Immature natural killer cell (primary cell): ENCODE results near the gene CRB1. TPM values are rescaled to one million over a fixed set of nuclear protein-coding genes. Genes with fewer than 3 reads are reported as not detected.

ENCODE experiments used
- DNase-seq, 3 donors: peaks; one replicate each; pipeline ENCODE4 v3.0.0; 2022; ENCODE audit warnings: mixed read lengths in 1 of 3
- H3K27ac Mint-ChIP-seq, 6 donors: one replicate each; pipeline ENCODE4 v1.8.0; 2020; ENCODE audit warnings: mixed read lengths in 6 of 6, mild to moderate bottlenecking in 5 of 6, inconsistent platforms in 4 of 6, moderate library complexity in 3 of 6
- H3K27me3 Mint-ChIP-seq, 3 donors: one replicate each; pipeline ENCODE4 v1.8.0; 2020 to 2021; ENCODE audit warnings: low read depth in 3 of 3, mild to moderate bottlenecking in 3 of 3, mixed read lengths in 3 of 3, moderate library complexity in 3 of 3, inconsistent platforms in 1 of 3
- H3K36me3 Mint-ChIP-seq, 3 donors: one replicate each; pipeline ENCODE4 v1.8.0; 2020; ENCODE audit warnings: mixed read lengths in 3 of 3, inconsistent platforms in 2 of 3, mild to moderate bottlenecking in 2 of 3
- H3K4me1 Mint-ChIP-seq, 2 donors: one replicate each; pipeline ENCODE4 v1.8.0; 2020; ENCODE audit warnings: inconsistent platforms in 2 of 2, mild to moderate bottlenecking in 2 of 2, mixed read lengths in 2 of 2, moderate library complexity in 1 of 2
- H3K4me3 Mint-ChIP-seq, 5 donors: one replicate each; pipeline ENCODE4 v1.8.0; 2020; ENCODE audit warnings: mild to moderate bottlenecking in 5 of 5, mixed read lengths in 5 of 5, inconsistent platforms in 3 of 5, moderate library complexity in 3 of 5
- H3K9me3 Mint-ChIP-seq, 6 donors: one replicate each; pipeline ENCODE4 v1.8.0; 2020; ENCODE audit warnings: mild to moderate bottlenecking in 6 of 6, mixed read lengths in 6 of 6, inconsistent platforms in 4 of 6, moderate library complexity in 3 of 6
- polyA plus RNA-seq, 3 donors: library from polyadenylated mRNA; unstranded; fragments of 300-500 nt; fragmentation: Illumina TruSeq; gene quantifications; one replicate each; pipeline ENCODE4 v1.2.3, GENCODE V29; 2021

Gene CRB1
- polyA plus RNA-seq, 3 donors from 2014 or later = 0.26 to 0.53 TPM; not detected in 1

DNA sequence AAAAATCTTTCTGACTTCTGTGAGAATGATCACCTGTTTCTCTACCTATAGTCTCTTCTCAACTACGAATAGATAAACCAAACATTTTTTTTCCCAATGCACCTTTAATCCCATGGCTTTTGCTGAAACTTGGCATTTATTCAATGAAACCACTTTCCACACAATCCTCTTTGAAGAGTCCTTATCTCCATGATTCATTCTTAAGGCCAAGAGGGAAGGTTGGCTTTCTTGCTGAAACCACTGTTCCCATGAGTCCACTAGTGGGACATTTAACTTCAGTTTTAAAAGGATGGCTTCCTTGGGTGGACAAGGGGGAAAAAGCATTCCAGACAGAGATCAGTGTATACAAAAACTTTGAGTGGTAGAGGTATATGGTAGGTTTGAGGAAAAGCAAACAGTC, 73.6 kb downstream of the CRB1 start:
- no peak for DNase-seq
- Mint-ChIP-seq H3K4me1 (no peaks in the 10 kb centered on the region), H3K36me3 (no peaks in the 10 kb centered on the region), H3K4me3 (no peak overlapping the region), H3K9me3 (no peaks in the 10 kb centered on the region), H3K27me3 (peaks cover 0 to 2% (median 0%) of the 10 kb centered on the region in 3 donors), H3K27ac (no peak overlapping the region)

DNA sequence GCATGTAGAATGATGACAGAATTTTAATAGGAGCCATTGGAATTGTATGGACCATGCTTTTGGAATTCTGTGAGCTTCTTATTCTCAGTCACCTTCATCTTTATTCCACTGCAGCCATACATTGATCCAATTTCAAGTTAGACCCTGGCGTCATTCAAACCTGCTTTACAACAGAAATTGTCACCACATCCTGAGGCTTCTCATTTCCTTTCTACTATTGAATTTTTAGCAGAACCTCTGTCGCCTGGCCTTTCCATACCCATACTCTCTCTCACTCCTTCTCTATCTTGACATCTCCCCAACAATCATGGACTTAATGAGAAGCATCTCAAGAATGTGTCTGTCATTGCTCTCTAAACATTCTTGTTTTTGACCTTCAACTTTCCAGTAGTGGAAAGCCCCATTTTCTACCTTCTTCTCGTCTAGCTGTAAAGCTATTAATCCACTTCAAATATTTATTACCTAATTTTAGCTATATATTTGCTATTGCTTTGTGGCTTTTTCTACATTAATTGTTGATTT, 74.1 kb downstream of the CRB1 start:
- no peak overlapping the region for H3K27ac Mint-ChIP-seq
- no peaks in the 10 kb centered on the region for H3K9me3 Mint-ChIP-seq
- H3K4me1 Mint-ChIP-seq = no peaks in the 10 kb centered on the region
- H3K27me3 Mint-ChIP-seq = peaks cover 0 to 2% (median 0%) of the 10 kb centered on the region in 3 donors
- DNase-seq = no peak
- H3K4me3 Mint-ChIP-seq = no peak overlapping the region
- H3K36me3 Mint-ChIP-seq = no peaks in the 10 kb centered on the region

DNA sequence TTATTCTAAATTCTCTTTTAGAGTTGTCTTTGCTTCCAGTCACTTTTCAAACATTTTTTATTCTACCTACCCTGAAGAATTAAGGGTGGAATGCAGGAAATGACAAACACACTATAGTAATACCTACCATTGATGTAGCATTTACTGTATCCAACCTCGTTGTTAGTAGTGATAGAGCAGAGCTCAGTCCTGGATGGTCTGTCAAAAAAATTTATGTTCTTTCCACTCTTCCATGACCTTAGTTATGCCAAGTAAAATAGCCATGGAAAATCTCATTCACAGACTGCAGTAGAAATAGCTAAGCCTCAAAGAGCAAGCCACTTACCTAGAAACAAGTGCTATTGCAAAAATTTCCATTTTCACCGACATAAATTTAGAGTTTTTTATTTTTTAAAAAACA, 74.6 kb downstream of the CRB1 start:
- no peak for DNase-seq
- Mint-ChIP-seq H3K4me3 (no peak overlapping the region), H3K4me1 (no peaks in the 10 kb centered on the region), H3K27me3 (peaks cover 0 to 2% (median 0%) of the 10 kb centered on the region in 3 donors), H3K27ac (no peak overlapping the region), H3K36me3 (no peaks in the 10 kb centered on the region), H3K9me3 (no peaks in the 10 kb centered on the region)

DNA sequence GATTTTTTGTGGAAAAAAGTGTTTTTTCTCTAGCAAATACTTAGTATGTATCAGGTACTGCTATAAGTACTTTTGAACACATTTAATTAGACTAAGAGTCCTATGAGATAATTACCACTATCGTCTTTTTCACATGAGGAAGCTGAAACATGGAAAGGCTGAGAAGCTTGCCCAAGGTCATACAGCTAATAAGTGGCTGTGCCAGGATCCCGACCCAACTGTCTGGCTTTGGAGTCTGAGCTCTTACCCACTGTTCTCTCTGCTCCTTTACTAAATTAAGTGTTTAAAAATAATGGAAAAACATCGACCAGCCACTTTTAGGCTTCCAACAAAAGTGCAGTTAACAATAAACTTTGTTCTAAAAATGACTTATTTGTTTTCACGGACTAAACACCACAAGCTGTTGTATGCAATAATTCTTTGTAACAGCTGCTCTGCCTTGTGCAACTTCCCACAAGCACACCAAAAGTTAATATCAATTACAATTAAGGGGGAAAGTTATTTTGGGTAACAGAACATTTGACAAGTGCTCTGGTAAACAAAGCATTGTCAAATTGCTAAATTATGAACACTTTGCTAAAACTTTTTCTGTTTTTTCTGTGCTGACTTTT, 75.7 kb downstream of the CRB1 start:
- DNase-seq = no peak
- Mint-ChIP-seq H3K27ac (no peak overlapping the region), H3K36me3 (no peaks in the 10 kb centered on the region), H3K4me3 (no peak overlapping the region), H3K27me3 (peaks cover 0 to 2% (median 0%) of the 10 kb centered on the region in 3 donors), H3K9me3 (no peaks in the 10 kb centered on the region), H3K4me1 (no peaks in the 10 kb centered on the region)

DNA sequence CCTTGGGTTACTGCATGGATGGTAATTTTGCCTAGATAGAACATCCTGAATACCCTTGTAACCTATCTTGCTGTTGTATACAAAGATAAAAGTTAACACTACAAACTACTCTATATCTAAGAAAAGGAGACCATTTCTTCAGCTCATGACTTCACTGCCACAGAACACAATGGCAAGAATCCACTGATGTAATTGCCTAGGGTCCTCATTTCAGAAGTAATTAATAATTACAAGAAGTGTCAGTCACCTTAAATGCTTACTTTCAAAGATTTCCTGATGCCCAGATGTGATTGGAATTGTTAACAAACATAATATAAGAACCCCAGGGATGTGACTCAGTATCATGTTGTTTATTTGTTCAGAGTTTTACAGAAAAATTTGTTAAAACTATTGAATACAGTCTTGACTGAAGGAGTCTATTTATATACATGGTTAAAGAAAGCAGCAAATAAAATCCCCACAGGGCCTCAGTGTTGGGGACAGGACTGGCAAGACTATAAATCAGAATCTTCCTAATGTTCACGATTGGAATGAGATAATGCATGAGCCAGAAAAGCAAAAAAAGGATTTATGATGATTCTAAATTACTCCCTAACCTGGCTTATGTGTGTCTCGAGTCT, 83.9 kb downstream of the CRB1 start:
- peaks cover 0 to 2% (median 0%) of the 10 kb centered on the region in 3 donors for H3K27me3 Mint-ChIP-seq
- H3K4me3 Mint-ChIP-seq = no peak overlapping the region
- no peaks in the 10 kb centered on the region for H3K36me3 Mint-ChIP-seq
- no peak overlapping the region for H3K27ac Mint-ChIP-seq
- H3K9me3 Mint-ChIP-seq = no peaks in the 10 kb centered on the region
- H3K4me1 Mint-ChIP-seq = no peaks in the 10 kb centered on the region
- no peak for DNase-seq

DNA sequence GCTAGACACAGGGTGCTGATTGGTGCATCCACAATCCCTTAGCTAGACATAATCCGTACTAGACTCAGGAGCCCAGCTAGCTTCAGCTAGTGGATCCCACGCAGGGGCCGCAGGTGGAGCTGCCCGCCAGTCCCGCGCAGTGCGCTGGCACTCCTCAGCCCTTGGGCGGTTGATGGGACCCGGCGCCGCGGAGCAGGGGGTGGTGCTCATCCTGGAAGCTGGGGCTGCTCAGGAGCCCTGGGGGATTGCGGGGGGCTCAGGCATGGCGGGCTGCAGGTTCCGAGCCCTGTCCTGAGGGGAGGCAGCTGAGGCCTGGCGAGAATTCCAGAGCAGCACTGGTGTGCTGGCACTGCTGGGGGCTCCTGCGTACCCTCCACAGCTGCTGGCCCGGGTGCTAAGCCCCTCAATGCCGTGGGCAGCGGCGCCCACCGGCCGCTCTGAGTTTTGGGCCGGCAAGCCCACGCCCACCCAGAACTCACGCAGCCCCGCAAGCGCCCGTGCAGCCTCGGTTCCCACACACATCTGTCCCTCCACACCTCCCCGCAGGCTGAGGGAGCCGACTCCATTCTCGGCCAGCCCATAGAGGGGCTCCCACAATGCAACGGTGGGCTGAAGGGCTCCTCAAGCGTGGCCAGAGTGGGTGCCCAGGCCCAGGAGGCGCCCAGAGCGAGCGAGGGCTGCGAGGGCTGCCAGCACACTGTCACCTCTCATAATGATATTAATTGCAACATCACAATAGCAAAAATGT, 87.4 kb downstream of the CRB1 start:
- Mint-ChIP-seq H3K27me3 (peaks cover 0 to 2% (median 1%) of the 10 kb centered on the region in 3 donors), H3K4me3 (no peak overlapping the region), H3K27ac (no peak overlapping the region), H3K9me3 (no peaks in the 10 kb centered on the region), H3K4me1 (no peaks in the 10 kb centered on the region), H3K36me3 (no peaks in the 10 kb centered on the region)
- no peak for DNase-seq

DNA sequence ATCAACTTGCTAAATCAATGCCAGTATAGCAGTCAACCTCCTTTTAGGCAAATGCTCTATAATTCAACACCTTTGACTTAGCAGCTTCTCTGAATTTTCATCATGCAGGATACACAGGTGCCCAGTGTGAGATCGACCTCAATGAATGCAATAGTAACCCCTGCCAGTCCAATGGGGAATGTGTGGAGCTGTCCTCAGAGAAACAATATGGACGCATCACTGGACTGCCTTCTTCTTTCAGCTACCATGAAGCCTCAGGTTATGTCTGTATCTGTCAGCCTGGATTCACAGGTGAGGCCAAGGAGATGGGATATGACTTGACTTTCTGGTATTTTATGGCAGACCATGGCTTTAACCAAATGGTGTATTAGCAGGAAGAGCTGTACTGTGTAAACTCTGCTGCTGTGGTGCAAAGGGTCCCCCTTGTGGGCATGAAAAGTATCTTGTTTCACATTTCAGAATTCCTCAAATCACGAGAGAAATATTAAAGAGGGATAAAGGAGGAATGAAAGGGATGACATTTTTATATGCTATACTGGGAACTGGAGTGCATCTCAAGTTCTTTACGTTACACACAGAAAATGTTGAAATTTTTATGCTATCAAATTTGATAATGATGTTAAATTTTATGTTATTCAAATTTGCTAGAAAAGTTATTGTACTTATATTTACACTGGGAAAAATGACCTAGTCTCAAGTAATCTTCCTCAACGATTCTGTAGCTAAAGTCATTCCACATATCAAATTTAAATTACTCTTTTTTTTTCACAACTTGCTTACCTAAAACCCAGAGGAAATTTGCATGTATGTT, 88.9 kb downstream of the CRB1 start:
- H3K36me3 Mint-ChIP-seq = no peaks in the 10 kb centered on the region
- peaks cover 0 to 2% (median 0%) of the 10 kb centered on the region in 3 donors for H3K27me3 Mint-ChIP-seq
- peak; percentile 2 to 36 (median 6) for DNase-seq
- no peaks in the 10 kb centered on the region for H3K9me3 Mint-ChIP-seq
- no peaks in the 10 kb centered on the region for H3K4me1 Mint-ChIP-seq
- no peak overlapping the region for H3K4me3 Mint-ChIP-seq
- no peak overlapping the region for H3K27ac Mint-ChIP-seq

DNA sequence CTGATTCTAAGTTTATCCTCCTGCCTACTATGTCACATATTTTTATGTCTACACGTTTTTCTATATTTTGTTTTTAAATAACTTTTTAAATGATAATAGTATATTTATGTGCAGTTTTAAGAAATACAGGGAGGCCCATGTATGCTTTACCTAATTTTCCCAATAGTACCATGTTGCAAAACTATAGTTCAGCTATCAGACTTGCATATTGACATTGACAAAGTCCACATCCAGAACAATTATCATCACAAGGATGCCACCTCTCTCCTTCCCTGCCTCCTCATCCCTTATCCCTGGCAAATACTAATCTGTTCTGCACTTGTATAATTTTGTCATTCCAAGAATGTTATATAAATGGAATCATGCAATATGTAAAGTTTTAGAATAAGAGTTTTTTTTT, 90.9 kb downstream of the CRB1 start:
- no peaks in the 10 kb centered on the region for H3K9me3 Mint-ChIP-seq
- H3K36me3 Mint-ChIP-seq = no peaks in the 10 kb centered on the region
- no peak overlapping the region for H3K27ac Mint-ChIP-seq
- H3K4me1 Mint-ChIP-seq = no peaks in the 10 kb centered on the region
- DNase-seq = no peak
- peaks cover 0 to 5% (median 0%) of the 10 kb centered on the region in 3 donors for H3K27me3 Mint-ChIP-seq
- H3K4me3 Mint-ChIP-seq = no peak overlapping the region

DNA sequence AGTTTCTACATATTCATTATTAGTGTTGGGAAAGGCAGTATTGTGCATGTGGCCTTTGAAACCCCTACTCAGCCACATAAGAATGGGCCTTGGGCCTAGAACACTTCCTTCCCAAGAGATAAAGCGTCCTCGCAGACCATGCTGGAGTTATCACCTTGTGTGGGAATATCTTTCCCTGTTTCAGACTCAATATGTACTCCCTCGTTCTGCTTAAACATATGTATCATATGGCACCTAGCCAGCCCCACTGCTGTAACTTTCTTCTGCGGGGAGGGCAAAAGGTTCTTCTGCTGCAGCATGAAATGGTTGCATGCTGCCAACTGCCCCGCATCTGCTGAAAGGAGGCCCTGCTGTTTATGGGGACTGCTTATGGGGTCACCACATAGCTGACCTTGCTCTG, 92.0 kb downstream of the CRB1 start:
- H3K36me3 Mint-ChIP-seq = no peaks in the 10 kb centered on the region
- no peak for DNase-seq
- peaks cover 0 to 5% (median 0%) of the 10 kb centered on the region in 3 donors for H3K27me3 Mint-ChIP-seq
- H3K4me1 Mint-ChIP-seq = no peaks in the 10 kb centered on the region
- H3K9me3 Mint-ChIP-seq = no peaks in the 10 kb centered on the region
- H3K4me3 Mint-ChIP-seq = no peak overlapping the region
- H3K27ac Mint-ChIP-seq = no peak overlapping the region

DNA sequence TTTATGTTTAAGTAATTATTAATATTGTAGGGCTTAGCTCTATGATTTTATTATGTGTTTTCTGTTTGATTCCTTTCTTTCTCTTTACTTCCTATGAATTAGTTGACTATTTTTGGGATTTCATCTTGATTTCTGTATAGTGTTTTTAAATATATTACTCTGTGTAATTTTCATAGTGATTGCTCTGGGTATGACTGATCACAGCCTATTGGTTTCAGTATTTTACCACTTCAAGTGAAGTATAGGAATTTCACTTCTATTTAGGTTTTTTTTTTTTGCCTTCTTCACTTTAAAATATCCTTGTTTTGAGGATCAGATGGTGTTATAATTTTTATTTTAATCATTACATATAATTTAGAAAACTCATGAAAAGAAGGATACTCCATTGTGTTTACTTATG, 94.8 kb downstream of the CRB1 start:
- no peaks in the 10 kb centered on the region for H3K4me1 Mint-ChIP-seq
- H3K27me3 Mint-ChIP-seq = peaks cover 0 to 5% (median 2%) of the 10 kb centered on the region in 3 donors
- H3K36me3 Mint-ChIP-seq = no peaks in the 10 kb centered on the region
- no peak overlapping the region for H3K4me3 Mint-ChIP-seq
- no peak overlapping the region for H3K27ac Mint-ChIP-seq
- no peaks in the 10 kb centered on the region for H3K9me3 Mint-ChIP-seq
- no peak for DNase-seq

DNA sequence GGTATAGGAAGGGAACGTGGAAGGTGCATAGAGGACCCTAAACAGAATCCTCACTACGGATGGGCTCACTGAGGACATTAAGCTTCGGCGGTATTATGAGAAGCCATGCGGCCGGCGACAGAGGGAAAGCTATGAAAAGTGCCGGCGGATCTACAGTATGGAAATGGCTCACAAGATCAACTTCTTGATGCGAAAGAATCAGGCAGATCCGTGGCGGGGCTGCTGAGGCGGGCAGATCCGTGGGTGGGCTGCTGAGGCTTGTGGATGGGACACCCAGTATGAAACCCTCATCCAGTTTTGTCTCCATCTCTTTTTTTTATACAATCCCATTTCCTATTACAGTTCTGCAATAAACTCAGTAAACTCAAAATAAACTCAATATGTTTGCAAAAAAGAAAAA, 95.8 kb downstream of the CRB1 start:
- Mint-ChIP-seq H3K4me3 (no peak overlapping the region), H3K27ac (no peak overlapping the region), H3K4me1 (no peaks in the 10 kb centered on the region), H3K36me3 (no peaks in the 10 kb centered on the region), H3K27me3 (peaks cover 0 to 5% (median 2%) of the 10 kb centered on the region in 3 donors), H3K9me3 (no peaks in the 10 kb centered on the region)
- DNase-seq = no peak

DNA sequence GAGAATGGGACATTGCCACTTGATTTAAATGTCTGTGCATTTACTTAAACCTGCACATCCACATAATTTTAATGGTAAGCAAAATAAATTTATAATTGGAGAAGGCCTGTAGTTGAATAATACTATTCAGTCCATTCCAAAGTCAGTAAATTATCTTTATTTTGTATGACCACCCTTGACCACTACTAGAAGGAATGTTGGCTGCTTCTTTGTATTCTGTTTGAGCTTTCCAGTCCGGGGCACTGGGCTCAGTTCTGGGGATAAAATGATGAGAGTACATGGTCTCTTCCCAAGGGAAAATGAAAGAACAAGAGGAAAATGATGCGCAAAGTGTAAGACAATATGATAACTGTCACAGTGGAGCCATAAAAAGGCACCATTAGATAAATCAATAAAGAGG, 98.9 kb downstream of the CRB1 start:
- peaks cover 0 to 4% (median 3%) of the 10 kb centered on the region in 3 donors for H3K27me3 Mint-ChIP-seq
- H3K36me3 Mint-ChIP-seq = no peaks in the 10 kb centered on the region
- DNase-seq = no peak
- H3K4me1 Mint-ChIP-seq = no peaks in the 10 kb centered on the region
- no peak overlapping the region for H3K27ac Mint-ChIP-seq
- no peak overlapping the region for H3K4me3 Mint-ChIP-seq
- no peaks in the 10 kb centered on the region for H3K9me3 Mint-ChIP-seq

DNA sequence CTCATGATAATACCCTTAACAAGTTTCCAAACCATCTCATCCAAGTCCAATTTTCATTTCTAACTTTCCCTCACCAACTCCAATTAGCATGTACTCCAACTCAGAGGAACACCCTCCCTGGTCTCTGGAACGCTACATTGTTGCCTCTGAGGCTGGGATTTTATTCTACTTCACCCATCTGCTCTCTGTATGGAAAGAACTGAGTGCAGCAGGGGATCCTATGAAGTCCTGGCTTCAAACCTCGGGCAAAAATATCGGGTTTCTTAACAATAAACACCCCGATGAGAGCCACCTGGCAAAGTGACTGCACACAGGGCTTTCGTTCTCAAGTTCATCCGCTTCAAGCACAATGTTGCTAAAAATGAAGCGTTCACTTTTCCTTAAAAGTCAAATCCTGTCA, 99.6 kb downstream of the CRB1 start:
- no peak overlapping the region for H3K4me3 Mint-ChIP-seq
- no peak for DNase-seq
- peaks cover 0 to 4% (median under 1%) of the 10 kb centered on the region in 3 donors for H3K27me3 Mint-ChIP-seq
- H3K27ac Mint-ChIP-seq = no peak overlapping the region
- H3K36me3 Mint-ChIP-seq = no peaks in the 10 kb centered on the region
- no peaks in the 10 kb centered on the region for H3K4me1 Mint-ChIP-seq
- no peaks in the 10 kb centered on the region for H3K9me3 Mint-ChIP-seq
